RWPE1 (cell line): Measurements from ENCODE around the gene FBN2.

ENCODE experiments used
- CTCF ChIA-PET: fragments of 350-600 bp; sonication (Branson Sonifier 250); formaldehyde crosslinking; extraction: SDS; loops from one replicate; lab custom pipeline; 2021; lab: Yijun Ruan, JAX
- POLR2A ChIA-PET: fragments of 400-600 bp; formaldehyde crosslinking; extraction: SDS; loops from one replicate; lab custom pipeline; 2020; ENCODE audit warnings: antibody characterized with exemption; ENCODE audit not compliant: low non-redundant PET; lab: Yijun Ruan, JAX
- DNase-seq: peaks from one replicate; pipeline ENCODE4 v3.0.0; 2012; ENCODE audit warnings: low spot score
- H3K27ac ChIP-seq: fragments of 450-650 bp; 2 replicates; pipeline ENCODE4 v1.5.1; 2017
- TF ChIP-seq, protein P1 (sequence below): fragments of 450-650 bp; conservative IDR thresholded peaks from 2 replicates; pipeline ENCODE4 v1.5.1; 2017; ENCODE audit warnings: low read depth, mild to moderate bottlenecking

The FBN2 gene

DNA sequence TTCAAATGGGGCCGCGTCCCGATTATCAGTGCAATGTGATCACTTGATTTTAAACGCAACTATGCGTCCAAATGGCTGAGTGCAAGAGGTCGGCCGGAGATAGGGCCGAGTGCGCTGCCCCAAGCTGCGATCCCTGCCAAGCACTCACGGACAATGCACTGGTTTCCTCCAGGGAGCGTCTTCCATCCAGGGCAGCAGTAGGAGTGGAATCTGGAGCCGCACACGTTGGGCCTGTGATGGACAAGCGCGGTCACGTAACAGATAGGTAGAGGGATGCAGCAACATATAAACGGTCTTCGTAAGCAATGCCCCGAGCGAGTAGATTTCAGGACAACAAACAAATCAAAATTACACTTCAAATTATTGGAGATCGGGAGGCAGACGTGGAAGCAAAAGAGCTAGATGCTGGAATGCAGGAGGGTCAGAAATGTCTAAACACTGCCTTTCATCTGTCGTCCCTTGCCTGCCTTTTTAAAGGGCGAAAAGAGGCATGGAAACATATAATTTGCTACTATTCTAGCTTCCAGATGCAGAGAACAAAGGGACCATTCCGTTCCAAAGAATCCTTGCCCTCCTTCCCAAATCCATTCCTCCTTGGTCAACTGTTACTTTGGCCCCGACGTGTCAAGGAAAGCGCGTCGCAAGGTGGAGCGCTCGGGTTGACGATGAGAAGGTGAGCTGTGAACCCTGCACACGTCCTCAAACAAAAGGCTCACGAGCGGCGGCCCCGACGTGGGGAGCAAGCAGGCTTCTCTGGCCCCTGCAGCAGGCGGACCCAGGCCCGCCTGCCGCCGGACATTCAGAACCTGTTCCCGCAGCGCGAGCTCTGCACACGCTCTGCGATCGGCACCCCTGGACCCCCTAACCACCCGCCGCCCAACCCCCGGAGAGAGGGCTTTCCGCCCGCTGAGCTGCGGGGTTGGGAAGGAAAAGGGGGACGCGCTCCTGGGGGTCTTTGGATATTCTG lies 1.5 kb downstream of the FBN2 start:
- H3K27ac ChIP-seq = peak overlapping the region; percentile 97
- ChIA-PET POLR2A (no interaction called here), CTCF (interaction anchor here (0.6 to 1.1 kb wide), 2 partner anchors 138 to 1490 kb away, joined by 3 read pairs; no protein-coding TSS in a partner anchor)
- no peak for DNase-seq
- TF ChIP-seq, protein P1, sequence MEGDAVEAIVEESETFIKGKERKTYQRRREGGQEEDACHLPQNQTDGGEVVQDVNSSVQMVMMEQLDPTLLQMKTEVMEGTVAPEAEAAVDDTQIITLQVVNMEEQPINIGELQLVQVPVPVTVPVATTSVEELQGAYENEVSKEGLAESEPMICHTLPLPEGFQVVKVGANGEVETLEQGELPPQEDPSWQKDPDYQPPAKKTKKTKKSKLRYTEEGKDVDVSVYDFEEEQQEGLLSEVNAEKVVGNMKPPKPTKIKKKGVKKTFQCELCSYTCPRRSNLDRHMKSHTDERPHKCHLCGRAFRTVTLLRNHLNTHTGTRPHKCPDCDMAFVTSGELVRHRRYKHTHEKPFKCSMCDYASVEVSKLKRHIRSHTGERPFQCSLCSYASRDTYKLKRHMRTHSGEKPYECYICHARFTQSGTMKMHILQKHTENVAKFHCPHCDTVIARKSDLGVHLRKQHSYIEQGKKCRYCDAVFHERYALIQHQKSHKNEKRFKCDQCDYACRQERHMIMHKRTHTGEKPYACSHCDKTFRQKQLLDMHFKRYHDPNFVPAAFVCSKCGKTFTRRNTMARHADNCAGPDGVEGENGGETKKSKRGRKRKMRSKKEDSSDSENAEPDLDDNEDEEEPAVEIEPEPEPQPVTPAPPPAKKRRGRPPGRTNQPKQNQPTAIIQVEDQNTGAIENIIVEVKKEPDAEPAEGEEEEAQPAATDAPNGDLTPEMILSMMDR = no peak

DNA sequence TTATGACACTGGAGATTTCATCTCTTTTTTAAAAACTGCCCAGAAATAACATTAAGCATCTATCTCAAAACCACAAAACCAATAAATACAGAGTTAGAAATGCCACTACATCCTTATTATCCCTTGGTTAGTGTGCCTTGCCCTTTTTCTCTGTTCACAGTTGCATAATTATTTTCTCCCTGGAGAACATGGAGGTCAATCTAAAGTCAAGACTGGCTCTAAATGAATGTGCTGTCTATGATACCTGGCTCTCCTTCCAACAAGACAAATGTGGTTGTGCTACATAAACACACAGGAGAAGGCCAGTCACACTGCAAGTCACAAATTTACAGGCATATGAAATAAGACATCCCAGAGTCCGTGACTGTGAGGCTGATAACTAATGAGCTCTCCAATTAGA lies 2.8 kb downstream of the FBN2 start:
- ChIA-PET CTCF (interaction anchor here (0.7 kb wide), 1 partner anchor 169 kb away, joined by 4 read pairs; no protein-coding TSS in a partner anchor), POLR2A (no interaction called here)
- no peak overlapping the region for H3K27ac ChIP-seq
- no peak for DNase-seq
- TF ChIP-seq, protein P1 = no peak

DNA sequence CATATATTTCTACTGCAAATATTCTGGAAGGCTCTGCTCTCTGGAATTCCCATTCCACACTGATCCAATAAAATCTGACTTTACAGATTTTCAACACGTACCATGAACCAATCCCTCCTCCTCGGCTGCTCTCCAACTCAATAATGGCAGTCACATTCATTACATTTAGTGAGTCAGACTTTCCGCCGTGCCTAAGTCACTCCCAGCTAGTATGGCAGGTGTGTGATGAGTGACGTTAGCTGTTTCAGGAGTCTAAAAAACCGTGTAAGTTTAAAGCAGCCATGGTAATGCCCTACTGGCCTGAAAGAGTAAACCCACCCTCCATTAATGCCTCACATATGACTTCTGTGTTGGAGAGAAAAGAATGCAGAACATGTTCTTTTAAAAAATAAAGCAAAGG lies 3.3 kb downstream of the FBN2 start:
- CTCF ChIA-PET = interaction anchor here (0.7 kb wide), 1 partner anchor 169 kb away, joined by 4 read pairs; no protein-coding TSS in a partner anchor
- POLR2A ChIA-PET = no interaction called here

DNA sequence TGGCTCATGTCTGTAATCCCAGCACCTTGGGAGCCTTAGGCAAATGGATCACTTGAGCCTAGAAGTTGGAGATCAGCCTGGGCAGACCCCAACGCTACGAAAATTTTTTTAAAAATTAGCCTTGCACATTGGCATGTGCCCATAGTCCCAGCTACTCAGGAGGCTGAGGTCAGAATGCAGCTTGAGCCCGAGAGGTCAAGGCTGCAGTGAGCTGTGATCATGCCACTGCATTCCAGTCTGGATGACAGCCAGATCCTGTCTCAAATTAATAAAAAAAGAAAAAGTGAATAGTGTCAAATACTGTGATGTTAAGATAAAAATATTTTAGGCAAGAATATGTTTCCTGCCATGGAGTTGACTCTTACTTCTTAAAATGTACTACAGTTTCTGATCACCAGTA lies 5.3 kb downstream of the FBN2 start:
- CTCF ChIA-PET = no interaction called here
- H3K27ac ChIP-seq = no peak overlapping the region
- TF ChIP-seq, protein P1 = no peak
- DNase-seq = no peak
- POLR2A ChIA-PET = no interaction called here

More for the DNA sequence above, 3.3 kb downstream of the FBN2 start:
- H3K27ac ChIP-seq = no peak overlapping the region
- peak; percentile 57 for DNase-seq
- TF ChIP-seq, protein P1 = no peak

DNA sequence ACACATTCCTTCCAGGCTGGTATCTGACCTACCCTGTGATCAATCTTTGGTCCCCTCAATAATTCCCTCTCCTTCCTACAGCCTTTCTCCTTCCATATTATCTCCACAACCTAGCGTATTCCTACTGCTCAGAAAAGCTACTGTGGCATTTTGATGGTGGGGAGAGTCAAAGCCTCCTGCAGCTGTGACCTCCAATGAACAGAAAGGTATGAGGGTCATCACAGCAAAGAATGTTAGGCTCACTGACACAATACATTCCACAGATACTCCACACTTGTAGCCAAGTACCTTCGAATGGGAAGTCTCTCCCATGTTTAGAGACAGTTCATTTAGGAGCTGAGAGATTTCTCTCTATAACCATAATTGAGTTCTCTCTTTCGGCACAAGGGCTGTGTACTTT lies 5.9 kb downstream of the FBN2 start:
- DNase-seq = no peak
- POLR2A ChIA-PET = no interaction called here
- CTCF ChIA-PET = no interaction called here
- TF ChIP-seq, protein P1 = no peak
- H3K27ac ChIP-seq = no peak overlapping the region

DNA sequence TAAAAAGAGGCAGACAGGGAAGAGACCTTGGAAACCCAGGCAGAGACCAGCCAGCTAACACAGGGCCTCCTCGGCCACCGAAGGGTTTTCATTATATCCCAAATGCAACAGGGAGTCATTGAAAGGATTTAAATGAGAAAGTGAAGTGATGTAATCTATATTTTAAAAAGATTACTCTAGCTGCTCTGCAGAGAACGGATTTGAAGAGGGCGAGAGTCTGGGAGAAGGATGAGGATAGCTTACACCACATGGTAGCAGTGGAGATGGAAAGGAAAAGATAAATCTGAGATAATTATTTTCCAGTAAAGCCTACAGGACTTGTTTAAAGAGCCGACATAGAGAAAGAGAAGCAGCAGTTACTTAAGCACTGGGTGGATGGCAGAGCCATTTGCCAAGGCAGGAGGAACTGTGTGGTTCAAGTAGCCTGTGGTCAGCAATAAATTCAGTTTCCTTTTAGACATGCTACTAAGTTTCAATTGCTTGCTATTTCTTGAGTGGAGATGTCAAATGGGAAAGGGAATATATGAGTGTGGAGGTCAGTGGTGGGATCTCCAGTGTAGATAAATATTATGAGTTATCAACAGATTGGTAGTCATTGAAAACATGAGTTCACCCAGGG lies 9.3 kb downstream of the FBN2 start:
- TF ChIP-seq, protein P1 = no peak
- no peak overlapping the region for H3K27ac ChIP-seq
- ChIA-PET POLR2A (no interaction called here), CTCF (interaction anchor here (0.9 kb wide), 1 partner anchor 205 kb away, joined by 3 read pairs; no protein-coding TSS in a partner anchor)
- DNase-seq = no peak
